HG03045 (cell line): ENCODE results near the gene C1orf167.

Source experiments
- ATAC-seq: cut with Tn5 transposase; IDR thresholded peaks from one replicate; pipeline ENCODE4 v1.9.1; 2021; ENCODE audit warnings: mild to moderate bottlenecking, moderate library complexity; ENCODE audit not compliant: unreplicated experiment

C1orf167 gene

GRCh38 chr1:11736746-11737639 lies 25.0 kb upstream of the C1orf167 start:
- ATAC-seq = no peak

- no peak for ATAC-seq
These were observed 23.9 kb upstream of the C1orf167 start for GRCh38 chr1:11738096-11738495.

GRCh38 chr1:11738783-11739182 lies 23.2 kb upstream of the C1orf167 start:
- ATAC-seq = no peak

DNA sequence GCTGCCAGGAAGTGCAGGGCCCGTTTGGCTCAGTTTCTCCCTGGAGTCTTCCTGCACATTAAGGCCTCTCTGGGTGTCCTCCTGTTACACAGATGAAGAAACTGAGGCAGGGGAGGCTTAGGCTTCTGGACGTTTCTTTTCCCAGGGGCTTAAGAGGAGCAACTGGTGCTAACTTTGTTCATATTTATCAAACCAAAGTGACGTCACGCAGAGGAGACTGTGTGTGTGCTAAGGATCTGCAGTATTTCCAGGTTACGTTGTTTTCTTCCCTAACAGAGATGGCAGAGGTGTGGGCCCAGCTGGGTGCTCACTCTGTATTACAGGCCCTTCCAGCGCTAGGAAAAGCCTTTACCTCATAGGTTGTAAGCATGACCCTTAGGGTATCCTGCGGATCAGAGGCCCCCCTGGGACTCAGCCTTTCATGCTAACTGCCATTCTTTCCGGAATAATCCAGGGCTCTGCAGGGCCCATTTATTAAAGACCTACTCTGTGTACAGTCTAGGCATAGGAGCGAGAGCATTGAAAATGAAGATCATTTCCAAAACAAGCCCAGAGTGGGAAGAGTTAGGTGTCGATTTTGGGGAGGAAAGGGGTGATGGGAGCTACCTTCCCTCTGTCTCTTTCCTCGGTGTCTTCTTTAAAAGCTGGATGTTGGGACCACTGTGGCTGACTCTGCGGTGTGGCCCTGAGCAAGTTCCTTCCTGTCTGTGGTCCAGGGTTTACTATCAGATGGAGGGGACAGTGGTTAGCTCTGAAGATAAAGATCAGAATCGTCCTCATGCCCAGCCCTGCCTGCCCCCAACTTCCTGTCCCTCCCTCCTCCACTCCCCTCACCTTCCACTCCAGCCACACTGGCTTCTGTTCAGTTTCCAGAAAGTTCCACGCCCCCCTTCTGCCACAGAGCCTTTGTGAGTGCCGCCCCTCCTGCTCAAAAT lies 21.5 kb upstream of the C1orf167 start:
- ATAC-seq = no peak

DNA sequence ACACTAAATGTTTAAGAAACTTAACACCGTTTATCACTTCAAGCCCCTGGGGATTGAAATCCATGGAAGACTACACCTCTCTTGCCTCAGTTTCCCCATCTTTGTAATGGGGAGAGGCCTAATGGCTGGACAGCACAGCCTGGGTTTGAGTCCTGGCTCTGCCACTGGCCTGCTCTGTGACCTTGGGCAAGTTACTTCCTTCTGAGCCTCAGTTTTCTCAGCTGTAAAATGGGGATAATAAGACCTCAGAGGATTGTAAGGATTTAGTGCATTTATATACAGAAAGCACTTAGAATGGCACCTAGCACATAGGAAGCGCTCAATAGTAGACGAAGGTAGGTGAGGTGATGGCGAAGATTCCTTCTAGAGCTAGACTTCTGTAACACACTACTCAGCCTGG lies 20.5 kb upstream of the C1orf167 start:
- ATAC-seq = no peak

DNA sequence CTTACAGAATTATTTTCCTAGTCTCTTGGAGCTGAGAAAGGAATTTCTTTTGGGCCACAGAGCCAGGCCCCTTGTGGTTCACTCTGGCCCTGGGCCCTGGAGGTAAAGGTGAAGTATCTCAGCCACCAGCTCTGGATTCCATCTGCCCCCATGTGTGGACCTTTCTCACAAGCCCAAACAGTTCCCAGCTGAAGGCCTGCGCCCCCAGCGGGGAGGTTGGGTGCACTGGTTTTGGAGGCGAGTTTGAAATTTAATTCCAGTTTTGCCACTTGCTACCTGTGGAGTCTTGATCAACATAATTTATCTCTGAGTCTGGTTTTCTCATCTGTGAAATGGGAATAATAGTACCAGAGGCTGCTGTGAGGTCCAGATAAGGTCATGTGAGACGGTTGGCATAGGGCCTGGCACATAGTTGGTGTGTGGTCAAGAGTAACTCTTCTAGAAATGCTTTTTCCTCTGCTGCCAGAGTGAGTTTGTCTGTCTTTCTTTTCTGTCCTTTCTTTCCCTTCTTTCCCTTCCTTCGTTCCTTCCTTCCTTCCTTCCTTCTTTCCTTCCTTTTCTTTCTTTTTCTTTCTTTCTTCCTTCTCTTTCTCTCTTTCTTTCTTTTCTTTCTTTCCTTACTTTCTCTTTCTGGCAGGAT lies 20.0 kb upstream of the C1orf167 start:
- ATAC-seq = no peak

DNA sequence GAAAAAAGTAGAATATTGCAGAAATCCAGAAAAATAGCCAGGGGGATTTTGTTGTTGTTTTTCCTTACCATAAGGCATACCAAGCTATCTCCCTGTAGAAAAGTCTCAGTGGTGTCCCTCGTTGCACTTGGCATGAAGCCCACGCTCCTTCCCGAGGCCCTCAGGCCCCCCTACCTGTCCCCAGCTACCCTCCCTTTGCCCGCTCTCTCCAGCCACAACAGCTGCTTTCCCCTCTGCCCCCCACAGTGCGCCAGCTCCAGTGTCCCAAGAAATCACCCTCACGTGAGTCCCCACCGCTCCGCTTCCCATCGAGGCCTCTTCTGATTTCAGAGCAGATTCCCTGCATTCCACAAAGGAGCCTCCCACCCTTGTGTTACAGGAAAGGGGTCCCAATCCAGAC lies 17.7 kb upstream of the C1orf167 start:
- ATAC-seq = no peak

DNA sequence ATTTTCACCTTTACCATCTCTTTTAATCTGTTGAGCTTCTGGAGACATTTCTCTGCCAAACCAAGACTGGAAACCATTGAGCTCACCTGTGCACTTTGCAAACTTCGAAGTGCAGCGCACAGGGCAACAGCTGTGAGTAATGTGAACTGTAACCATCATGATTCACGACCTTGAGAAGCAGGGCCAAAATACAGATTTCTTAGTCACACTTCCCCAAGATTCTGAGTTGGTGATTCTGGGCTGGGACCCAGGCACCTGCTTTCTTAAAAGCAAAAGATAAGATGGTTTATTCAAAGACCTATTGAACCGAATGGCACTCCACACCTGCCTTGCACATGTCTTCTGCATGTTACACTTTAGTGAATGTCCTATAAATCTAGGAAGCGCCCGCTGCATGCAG lies 15.9 kb upstream of the C1orf167 start:
- ATAC-seq = no peak

DNA sequence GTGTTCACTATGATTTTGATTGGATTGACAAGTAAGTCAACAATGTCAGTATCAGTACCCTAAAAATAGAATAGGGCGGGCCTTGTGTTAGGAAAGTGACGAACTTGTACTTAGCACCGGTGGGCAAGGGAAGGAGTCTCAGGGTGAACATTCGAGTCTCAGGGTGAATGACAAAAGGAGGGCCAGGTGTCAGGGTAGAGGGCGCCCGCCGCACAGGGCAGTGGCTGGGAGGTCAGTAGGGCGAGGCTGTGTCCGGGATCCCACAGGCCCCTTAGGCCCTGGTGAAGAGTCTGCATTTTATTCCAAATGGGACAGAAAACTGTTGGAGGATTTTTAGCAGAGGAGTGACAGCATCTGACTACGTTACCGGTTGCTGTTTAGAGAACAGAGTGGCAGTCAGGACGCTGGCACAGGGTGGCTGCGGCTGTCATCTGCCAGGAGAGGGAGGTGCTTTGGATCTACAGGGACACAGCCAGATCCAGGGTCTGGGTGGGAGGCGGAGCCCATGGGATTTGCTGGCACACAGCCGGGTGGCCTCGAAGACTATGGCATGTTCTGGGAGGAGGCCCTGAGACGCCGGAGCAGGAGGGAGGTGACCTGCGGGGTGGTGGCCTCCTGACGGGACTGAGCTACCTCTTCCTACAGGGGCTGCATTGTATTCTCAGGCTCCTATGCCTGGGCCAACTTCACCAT lies 15.1 kb upstream of the C1orf167 start:
- ATAC-seq = no peak

DNA sequence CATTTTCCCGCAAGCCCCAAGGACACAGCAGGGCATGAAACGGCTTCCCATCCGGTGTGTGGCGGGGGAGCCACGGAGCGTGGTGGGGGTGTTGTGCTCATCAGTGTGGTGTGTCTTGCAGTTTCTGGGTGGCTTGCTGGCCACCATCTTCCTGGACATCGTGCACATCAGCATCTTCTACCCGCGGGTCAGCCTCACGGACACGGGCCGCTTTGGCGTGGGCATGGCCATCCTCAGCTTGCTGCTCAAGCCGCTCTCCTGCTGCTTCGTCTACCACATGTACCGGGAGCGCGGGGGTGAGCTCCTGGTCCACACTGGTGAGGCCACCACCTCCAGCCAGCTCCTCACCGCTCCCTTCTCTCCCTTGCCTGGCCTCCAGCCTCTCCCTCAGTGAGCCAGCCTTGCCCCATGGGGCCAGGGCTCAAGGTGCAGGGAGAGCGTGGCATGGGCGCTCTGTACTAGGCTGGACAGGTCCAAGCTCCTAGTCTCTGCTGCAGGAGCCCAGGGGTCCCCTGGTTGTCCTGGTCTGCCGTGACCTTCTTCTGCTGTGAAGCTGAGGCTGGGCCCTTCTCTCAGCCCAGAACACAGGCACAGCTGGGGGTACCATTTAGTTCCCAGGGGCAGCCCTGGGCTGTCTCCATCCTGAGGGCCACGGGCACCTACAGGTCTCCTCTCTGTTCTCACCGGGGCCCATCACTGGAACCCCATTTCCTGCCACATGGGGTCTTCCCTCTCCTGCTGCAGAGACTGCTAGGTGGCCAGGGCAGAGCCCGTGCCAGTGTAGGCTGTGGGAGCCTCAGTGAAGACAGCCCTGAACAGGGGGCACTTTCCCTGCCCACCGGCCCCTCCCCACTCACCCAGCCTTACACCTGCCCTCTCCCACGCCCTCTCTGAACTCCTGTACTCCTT lies 13.4 kb upstream of the C1orf167 start:
- no peak for ATAC-seq

- ATAC-seq = peak; percentile 51
These were observed 12.7 kb upstream of the C1orf167 start for GRCh38 chr1:11749203-11749689.

DNA sequence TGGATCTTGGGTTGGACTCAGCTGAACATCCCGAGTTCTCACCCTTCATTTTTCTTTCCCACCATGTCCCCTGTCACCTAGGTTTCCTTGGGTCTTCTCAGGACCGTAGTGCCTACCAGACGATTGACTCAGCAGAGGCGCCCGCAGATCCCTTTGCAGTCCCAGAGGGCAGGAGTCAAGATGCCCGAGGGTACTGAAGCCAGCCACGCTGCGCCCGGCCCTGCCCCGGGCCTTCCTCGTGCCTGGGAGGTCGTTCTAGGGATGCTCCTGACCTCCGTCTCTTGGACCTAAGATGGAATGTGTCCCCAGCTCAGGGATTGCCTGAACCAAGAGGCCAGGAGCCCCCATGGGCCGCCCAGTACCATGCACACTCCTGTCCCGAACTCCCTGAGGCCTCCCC lies 12.0 kb upstream of the C1orf167 start:
- no peak for ATAC-seq

DNA sequence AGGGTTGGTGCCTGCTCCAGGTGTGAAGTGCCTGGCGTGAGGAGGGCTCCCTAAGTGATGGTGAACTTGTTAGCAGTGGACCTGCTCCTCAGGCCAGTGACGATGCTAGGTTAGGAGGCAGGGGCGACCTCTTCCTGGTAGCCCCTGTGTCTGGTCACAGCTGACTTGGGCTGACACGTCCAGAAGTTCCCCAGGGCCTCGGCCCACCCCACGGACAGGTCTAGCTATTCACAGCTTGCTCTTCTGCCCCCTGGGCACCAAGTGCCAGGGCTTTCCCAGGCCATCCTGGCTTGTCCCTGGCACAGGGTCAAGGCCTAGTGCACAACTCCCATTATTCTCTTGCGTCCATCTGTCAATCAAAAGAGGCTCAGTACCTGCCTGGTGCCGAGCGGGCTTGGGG lies 10.9 kb upstream of the C1orf167 start:
- no peak for ATAC-seq

DNA sequence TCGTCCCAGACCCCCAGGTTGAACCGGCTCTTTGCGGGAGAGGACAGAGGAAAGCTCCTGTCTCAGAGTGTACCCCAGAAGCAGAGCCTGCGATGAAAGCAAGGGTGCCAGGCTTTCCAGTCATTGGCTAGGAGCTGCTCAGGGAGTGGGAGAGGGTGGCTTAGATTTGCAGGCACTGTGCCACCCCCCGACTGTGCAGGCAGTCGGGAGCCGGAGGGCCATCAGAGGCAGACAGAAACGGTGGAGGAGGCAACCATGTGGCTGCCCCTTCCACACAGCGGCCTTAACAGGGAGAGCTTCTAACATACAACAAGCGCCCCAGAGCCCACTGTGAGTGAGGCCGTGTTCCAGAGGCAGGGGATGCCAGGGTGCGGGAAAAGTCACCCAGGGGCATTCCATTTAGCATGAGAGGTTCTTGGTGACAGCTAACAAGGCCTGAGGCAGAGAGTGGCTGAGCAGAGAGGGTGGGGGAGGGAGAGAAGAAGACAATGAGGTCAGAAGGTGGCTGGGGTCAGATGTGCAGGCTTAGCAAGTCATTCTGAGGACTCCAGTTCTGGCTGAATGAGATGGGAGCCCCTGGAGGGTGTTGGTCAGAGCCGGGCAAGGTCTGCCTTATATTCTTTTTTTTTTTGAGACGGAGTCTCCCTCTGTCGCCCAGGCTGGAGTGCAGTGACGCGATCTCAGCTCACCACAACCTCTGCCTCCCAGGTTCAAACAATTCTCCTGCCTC lies 9.5 kb upstream of the C1orf167 start:
- no peak for ATAC-seq

- no peak for ATAC-seq
These were observed 8.3 kb upstream of the C1orf167 start for GRCh38 chr1:11753555-11754208.

DNA sequence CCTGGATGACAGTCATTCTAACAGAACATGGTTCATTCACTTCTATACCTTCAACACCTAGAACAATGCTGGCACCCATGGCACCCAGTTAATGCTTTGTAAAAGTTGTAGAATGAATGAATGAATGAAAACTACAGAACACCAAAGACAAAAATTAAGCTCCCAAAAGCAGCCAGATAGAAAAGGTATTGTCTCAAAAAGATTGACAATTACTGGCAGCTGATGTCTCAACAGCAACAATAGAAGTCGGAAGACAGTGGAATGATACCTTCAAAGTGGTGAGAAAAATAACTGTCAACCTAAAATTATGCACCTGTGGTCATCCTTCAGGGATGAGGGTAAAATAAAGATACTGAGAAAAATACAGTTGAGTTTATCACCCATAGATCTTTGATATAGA lies 4.9 kb upstream of the C1orf167 start:
- ATAC-seq = no peak

GRCh38 chr1:11759791-11760190 lies 2.2 kb upstream of the C1orf167 start:
- ATAC-seq = no peak

GRCh38 chr1:11761285-11761684 lies 708 bp upstream of the C1orf167 start:
- ATAC-seq = no peak
